ENCODE measurements around the gene AP3B1.

Gene AP3B1

GRCh38 chr5:78289911-78290310, 4.6 kb downstream of the AP3B1 start:
- DNase-seq = no peak

GRCh38 chr5:78288246-78288645, 6.3 kb downstream of the AP3B1 start:
- DNase-seq = no peak

GRCh38 chr5:78287833-78288232, 6.7 kb downstream of the AP3B1 start:
- no peak for DNase-seq

- DNase-seq = no peak
Measured at GRCh38 chr5:78287169-78287568, 7.3 kb downstream of the AP3B1 start.

- DNase-seq = no peak
Measured at GRCh38 chr5:78286290-78286689, 8.2 kb downstream of the AP3B1 start.

- DNase-seq = no peak
Measured at GRCh38 chr5:78283802-78284201, 10.7 kb downstream of the AP3B1 start.

GRCh38 chr5:78283105-78283504, 11.4 kb downstream of the AP3B1 start:
- DNase-seq = no peak

- DNase-seq = no peak
Measured at GRCh38 chr5:78280261-78280660, 14.2 kb downstream of the AP3B1 start.

- no peak for DNase-seq
Measured at GRCh38 chr5:78279194-78279593, 15.3 kb downstream of the AP3B1 start.

- no peak for DNase-seq
Measured at GRCh38 chr5:78277715-78278114, 16.8 kb downstream of the AP3B1 start.

GRCh38 chr5:78275998-78276543, 18.4 kb downstream of the AP3B1 start:
- no peak for DNase-seq

GRCh38 chr5:78274540-78275197, 19.8 kb downstream of the AP3B1 start:
- DNase-seq = no peak

GRCh38 chr5:78273436-78273835, 21.1 kb downstream of the AP3B1 start:
- no peak for DNase-seq

- no peak for DNase-seq
Measured at GRCh38 chr5:78271766-78272165, 22.7 kb downstream of the AP3B1 start.

- DNase-seq = no peak
Measured at GRCh38 chr5:78269088-78269703, 25.3 kb downstream of the AP3B1 start.

- DNase-seq = no peak
Measured at GRCh38 chr5:78268356-78268755, 26.1 kb downstream of the AP3B1 start.

GRCh38 chr5:78265163-78265562, 29.3 kb downstream of the AP3B1 start:
- DNase-seq = no peak

GRCh38 chr5:78264600-78264999, 29.9 kb downstream of the AP3B1 start:
- no peak for DNase-seq

- DNase-seq = no peak
Measured at GRCh38 chr5:78260771-78261170, 33.7 kb downstream of the AP3B1 start.

- no peak for DNase-seq
Measured at GRCh38 chr5:78253201-78253600, 41.3 kb downstream of the AP3B1 start.

GRCh38 chr5:78252715-78253114, 41.8 kb downstream of the AP3B1 start:
- no peak for DNase-seq

- DNase-seq = no peak
Measured at GRCh38 chr5:78251663-78252284, 42.7 kb downstream of the AP3B1 start.

- DNase-seq = no peak
Measured at GRCh38 chr5:78245136-78245535, 49.4 kb downstream of the AP3B1 start.

GRCh38 chr5:78243639-78244038, 50.9 kb downstream of the AP3B1 start:
- DNase-seq = no peak

Measured in NCI-H2029 (cell line).